Heart right ventricle (tissue), 16 donors: ENCODE measurements around the gene TRIM46. TPM values are rescaled to one million over a fixed set of nuclear protein-coding genes. Genes with fewer than 3 reads are reported as not detected.

ENCODE experiments used
- ATAC-seq, 8 donors: fragments of 200-7000 bp; cut with Tn5 transposase; one replicate each; pipeline ENCODE4 v1.9.1; 2020; ENCODE audit warnings: mild to moderate bottlenecking in 8 of 8, moderate library complexity in 8 of 8, moderate number of reproducible peaks in 1 of 8
- DNase-seq, 2 donors: peaks; one replicate each; pipeline ENCODE4 v3.0.0-alpha.2; 2020
- H3K27ac ChIP-seq, 10 donors: fragments of 200-600 bp; sonication (generic) in 2 of 10; one replicate each; pipeline versions ENCODE4 v1.5.0 to v1.8.0; 2020 to 2022; ENCODE audit warnings: mild to moderate bottlenecking in 3 of 10
- H3K27me3 ChIP-seq, 7 donors: fragments of 200-600 bp; one replicate each; pipeline ENCODE4 v1.8.0; 2021 to 2022; ENCODE audit warnings: mild to moderate bottlenecking in 2 of 7
- H3K36me3 ChIP-seq, 9 donors: fragments of 200-600 bp; sonication (generic) in 1 of 9; one replicate each; pipeline versions ENCODE4 v1.5.0 to v1.8.0; 2020 to 2022; ENCODE audit warnings: mild to moderate bottlenecking in 2 of 9
- H3K4me1 ChIP-seq, 9 donors: fragments of 200-600 bp; sonication (generic) in 1 of 9; one replicate each; pipeline versions ENCODE4 v1.5.0 to v1.8.0; 2020 to 2022; ENCODE audit warnings: mild to moderate bottlenecking in 4 of 9
- H3K4me3 ChIP-seq, 10 donors: fragments of 200-600 bp; sonication (generic) in 2 of 10; one replicate each; pipeline versions ENCODE4 v1.5.0 to v1.8.0; 2020 to 2022; ENCODE audit warnings: mild to moderate bottlenecking in 7 of 10, moderate library complexity in 2 of 10
- H3K9me3 ChIP-seq, 11 donors: fragments of 200-600 bp in 10 of 11; sonication (generic) in 2 of 11; one replicate each; pipeline versions ENCODE4 v1.5.0 to v1.8.0; 2013 to 2022; ENCODE audit warnings: mild to moderate bottlenecking in 2 of 11, control low read depth in 1 of 11, moderate library complexity in 1 of 11
- CTCF ChIP-seq, 9 donors: fragments of 200-600 bp; sonication (generic) in 2 of 9; IDR thresholded peaks; one replicate each; pipeline versions ENCODE4 v1.5.0 to v1.8.0; 2021 to 2022; ENCODE audit warnings: antibody characterized with exemption in 9 of 9, mild to moderate bottlenecking in 5 of 9, moderate library complexity in 1 of 9
- WGBS, 2 donors: extraction: QIAGEN DNeasy Blood & Tissue Kit; methylation state at CpG; one replicate each; pipeline ENCODE4 v1.1.7; 2013; ENCODE audit warnings: inconsistent platforms in 1 of 2; 5-methylcytosine and 5-hydroxymethylcytosine counted together
- intact Hi-C, 10 donors: fragments of 100-400 bp; cut with DNase I; formaldehyde crosslinking; loops; one replicate each; pipeline versions ENCODE4 v1.11.1 to v1.14.2; 2022
- long read RNA-seq, 3 donors: library from polyadenylated mRNA; unstranded; transcript quantifications; one replicate each; pipeline ENCODE4 v2.0.0, GENCODE V29; 2020 to 2021
- polyA plus RNA-seq, 2 donors: library from polyadenylated mRNA; stranded (reverse); fragments of 200-250 nt; gene quantifications; one replicate each; pipeline ENCODE4 v1.2.3, GENCODE V29; 2013
- total RNA-seq, 10 donors: library from RNA; stranded (reverse); fragmentation: NEBNext Ultra II Directional in 3 of 10; extraction: Animal tissue kit (Norgen Biotek cat#: 25700) in 3 of 10; gene quantifications; one replicate each; pipeline versions ENCODE4 v1.2.1 to v1.2.4, GENCODE V29; 2021 to 2023
- donor health status: Arrhythmogenic right ventricular cardiomyopathy.
- donor health status: ischemic (EF 13 %, LVEDD 7.1; RV severe dilation, severe dysfunction).
- donor health status: healthy with polysubstance abuse.
- donor health status: DM: no; HTN: yes; CAD: no.
- donor health status: DM: no; HTN: no; CAD: no.
- donor health status: ischemic (EF 25% LVEDD 6.9; RV normal size, moderate dysfunction).
- donor health status: ischemic (EF 25% LVEDD 5.7; RV mildly dilated, moderate dysfunction).
- donor health status: healthy.
- donor health status: DM: yes; HTN: yes; CAD: no.
- donor health status: Ischemic cardiomyopathy.
- donor health status: ischemic (EF 35%, LVEDD 5.7; RV mildly dilated, moderate dysfunction).
- donor health status: nonischemic (EF 11% LVEDD 7.7; RV severe dilation, severe dysfunction).
- donor health status: DM: yes; HTN: yes; CAD: no.
- donor health status: PGD.
- donor health status: ischemic (EF 29% LVEDD 5.4; RV normal size, mild dysfunction).
- donor health status: nonischemic (EF 23%, LVEDD 6.1; RV moderate dilation, normal function).

The TRIM46 gene, protein sequence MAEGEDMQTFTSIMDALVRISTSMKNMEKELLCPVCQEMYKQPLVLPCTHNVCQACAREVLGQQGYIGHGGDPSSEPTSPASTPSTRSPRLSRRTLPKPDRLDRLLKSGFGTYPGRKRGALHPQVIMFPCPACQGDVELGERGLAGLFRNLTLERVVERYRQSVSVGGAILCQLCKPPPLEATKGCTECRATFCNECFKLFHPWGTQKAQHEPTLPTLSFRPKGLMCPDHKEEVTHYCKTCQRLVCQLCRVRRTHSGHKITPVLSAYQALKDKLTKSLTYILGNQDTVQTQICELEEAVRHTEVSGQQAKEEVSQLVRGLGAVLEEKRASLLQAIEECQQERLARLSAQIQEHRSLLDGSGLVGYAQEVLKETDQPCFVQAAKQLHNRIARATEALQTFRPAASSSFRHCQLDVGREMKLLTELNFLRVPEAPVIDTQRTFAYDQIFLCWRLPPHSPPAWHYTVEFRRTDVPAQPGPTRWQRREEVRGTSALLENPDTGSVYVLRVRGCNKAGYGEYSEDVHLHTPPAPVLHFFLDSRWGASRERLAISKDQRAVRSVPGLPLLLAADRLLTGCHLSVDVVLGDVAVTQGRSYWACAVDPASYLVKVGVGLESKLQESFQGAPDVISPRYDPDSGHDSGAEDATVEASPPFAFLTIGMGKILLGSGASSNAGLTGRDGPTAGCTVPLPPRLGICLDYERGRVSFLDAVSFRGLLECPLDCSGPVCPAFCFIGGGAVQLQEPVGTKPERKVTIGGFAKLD
- total RNA-seq: under 1 TPM in 2 of 10 donors, not detected in 8; 0.10 to 0.35 TPM
- under 1 TPM; 0.04 to 0.07 TPM for polyA plus RNA-seq
- long read RNA-seq, donor 1: 0 reads
- long read RNA-seq, donor 2: 0 reads
- long read RNA-seq, donor 3: 0 reads

DNA sequence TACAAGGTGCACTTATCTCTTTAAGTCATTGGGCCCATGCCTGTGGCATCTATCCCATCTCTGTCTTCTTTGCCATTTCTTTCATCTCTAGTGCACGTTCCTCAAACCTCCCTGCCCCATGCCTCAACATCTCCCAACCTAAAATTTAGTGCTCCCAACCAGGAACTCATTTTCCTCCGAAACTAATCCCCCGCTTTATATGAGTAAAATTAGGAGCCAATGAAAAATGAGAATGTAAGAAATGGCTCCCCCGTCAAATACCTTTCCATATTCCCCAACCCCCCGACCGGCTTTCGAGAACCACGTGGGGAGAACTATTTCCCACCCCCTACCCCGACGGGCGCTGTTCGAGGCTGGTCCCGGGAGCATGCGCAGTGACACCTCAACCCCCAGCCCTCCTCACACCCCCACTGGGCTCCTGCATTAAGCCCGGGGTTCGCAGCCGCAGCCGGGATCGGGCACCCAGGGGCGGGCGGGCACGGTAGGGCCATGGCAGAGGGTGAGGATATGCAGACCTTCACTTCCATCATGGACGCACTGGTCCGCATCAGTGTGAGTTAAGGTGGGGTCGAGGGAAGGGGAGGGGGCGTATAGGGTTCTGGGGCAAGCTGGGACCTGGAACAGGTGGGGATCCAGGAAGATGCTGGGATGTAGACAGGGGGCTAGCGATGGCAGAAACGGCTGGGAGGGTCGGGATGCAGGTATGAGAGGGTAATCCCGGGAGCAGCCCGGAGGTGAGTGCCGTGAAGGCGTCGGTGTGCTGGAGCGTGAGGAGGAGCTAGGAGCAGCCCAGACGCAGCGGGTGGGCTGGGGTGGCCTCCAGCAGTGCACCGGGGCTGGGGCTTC lies at the start of gene TRIM46:
TRIM46 (plus strand) TSS at position 372 of the 846 bp plus-strand sequence; CDS start at position 490, 118 bp downstream.
- Histone ChIP-seq H3K27me3 (peaks cover 7 to 28% (median 19%) of the 10 kb centered on the region in 7 donors), H3K27ac (peak within 1 kb of the TSS; percentile 72 to 98 (median 94)), H3K4me3 (peak within 1 kb of the TSS; percentile 63 to 95 (median 78)), H3K4me1 (peaks cover 5 to 47% (median 24%) of the 10 kb centered on the region in 9 donors), H3K36me3 (peaks cover 0 to 32% (median 12%) of the 10 kb centered on the region in 9 donors), H3K9me3 (no peaks in the 10 kb centered on the region)
- peak in 5 of 9 donors; percentile 3 to 34 (median 14) for TF ChIP-seq CTCF (IDR thresholded peaks at IDR 0.05)
- WGBS, 2 donors: 2 to 3% methylated on average over 38 of the region's 38 CpGs
- intact Hi-C loops: loop anchor here in 2 of 10 donors (5.0 to 10.0 kb wide), 2 partner anchors 36 to 51 kb away; partner anchors contain the start of gene SLC50A1 (in 1 of the 2)
- ATAC-seq (no peak), DNase-seq (no peak)

DNA sequence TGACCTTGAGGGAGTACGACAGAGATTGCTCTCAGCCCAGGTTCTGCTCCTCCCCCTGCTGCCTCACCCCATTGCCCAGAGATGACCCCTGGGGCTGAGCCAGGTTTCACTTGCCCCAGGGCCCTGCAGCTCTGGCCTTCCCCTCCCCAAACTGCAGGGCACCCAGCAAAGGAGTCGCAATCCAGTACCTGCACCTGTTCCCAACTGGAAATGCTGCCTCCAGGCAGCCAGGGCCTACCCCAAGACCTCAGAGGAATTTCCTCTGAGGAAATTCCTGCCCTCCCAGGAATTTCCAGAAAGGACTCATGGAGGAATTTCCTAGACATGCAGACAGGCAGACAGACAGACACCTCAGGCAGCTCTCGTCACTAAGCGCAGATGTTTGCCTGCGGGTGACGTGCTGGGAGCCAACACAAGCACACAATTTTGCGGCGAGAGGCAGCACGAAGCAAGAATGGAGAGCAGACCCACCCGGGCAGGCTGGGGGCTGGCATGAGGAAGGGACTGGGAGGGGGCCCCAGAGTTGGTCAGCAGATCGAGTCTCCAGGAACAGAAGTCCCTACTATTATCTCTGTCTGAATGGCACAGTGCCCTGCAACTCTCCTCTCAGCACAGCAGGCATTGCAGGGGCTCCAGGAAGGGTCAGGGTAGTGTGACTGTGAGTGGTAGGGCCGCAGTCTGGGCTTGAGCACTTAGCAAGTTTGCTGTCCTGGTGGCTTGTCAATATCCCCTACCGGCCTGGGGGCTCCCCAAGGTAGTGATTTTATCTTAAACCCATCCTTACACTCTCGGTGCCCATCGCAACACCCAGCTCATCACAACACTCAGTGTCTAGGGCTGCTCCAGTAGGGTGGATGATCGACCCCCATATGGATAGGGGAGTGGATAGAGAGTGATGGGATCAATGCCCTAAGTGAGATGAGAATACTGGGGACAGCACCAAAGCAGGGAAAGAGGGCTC lies 48.9 kb upstream of the TRIM46 start:
- ATAC-seq (no peak), DNase-seq (no peak)
- Histone ChIP-seq H3K27ac (peak overlapping the region in 4 of 10 donors; percentile 7 to 99 (median 54)), H3K4me1 (peaks cover 10 to 52% (median 39%) of the 10 kb centered on the region in 9 donors), H3K4me3 (no peak overlapping the region), H3K9me3 (no peaks in the 10 kb centered on the region), H3K36me3 (no peaks in the 10 kb centered on the region), H3K27me3 (peaks cover 0 to 51% (median 0%) of the 10 kb centered on the region in 7 donors)
- intact Hi-C loops: loop anchor here in 6 of 10 donors (5.0 kb wide), 2 partner anchors 32 to 43 kb away; no protein-coding TSS in a partner anchor
- no peak for TF ChIP-seq CTCF (IDR thresholded peaks at IDR 0.05)
- WGBS, 2 donors: 62 to 68% methylated on average over 16 of the region's 16 CpGs

GRCh38 chr1:155125511-155125945 lies 48.1 kb upstream of the TRIM46 start:
- H3K27me3 ChIP-seq: peaks cover 0 to 55% (median 0%) of the 10 kb centered on the region in 7 donors
- H3K4me3 ChIP-seq: no peak overlapping the region
- DNase-seq: no peak
- H3K36me3 ChIP-seq: no peaks in the 10 kb centered on the region
- no peak for ATAC-seq
- H3K27ac ChIP-seq: peak overlapping the region in 6 of 10 donors; percentile 92 to 99 (median 96)
- intact Hi-C loops: loop anchor here in 6 of 10 donors (5.0 kb wide), 2 partner anchors 33 to 42 kb away; no protein-coding TSS in a partner anchor
- TF ChIP-seq CTCF (IDR thresholded peaks at IDR 0.05): no peak
- peaks cover 10 to 56% (median 42%) of the 10 kb centered on the region in 9 donors for H3K4me1 ChIP-seq
- no peaks in the 10 kb centered on the region for H3K9me3 ChIP-seq
- WGBS, 2 donors: 64 to 76% methylated on average over 8 to 11 of the region's 11 CpGs
